D721Med (cell line): Measurements from ENCODE around the gene SAMD13.

ENCODE experiments used
- DNase-seq: peaks from one replicate; pipeline ENCODE4 v3.0.0; 2011; ENCODE audit warnings: low spot score; ENCODE audit not compliant: insufficient read length
- FAIRE-seq: peaks from 2 replicates; lab custom pipeline; 2011; peaks lifted over from hg19 to GRCh38; lab: Jason Lieb, UNC
- TF ChIP-seq, protein P1 (sequence below): IDR thresholded peaks from 2 replicates; pipeline ENCODE4 v1.5.1; 2012; ENCODE audit warnings: mild to moderate bottlenecking, control low read depth; ENCODE audit not compliant: insufficient read depth; ENCODE audit errors: missing control alignments

The SAMD13 gene

GRCh38 chr1:84379917-84380180 lies 78.3 kb downstream of the SAMD13 start:
- TF ChIP-seq, protein P1, sequence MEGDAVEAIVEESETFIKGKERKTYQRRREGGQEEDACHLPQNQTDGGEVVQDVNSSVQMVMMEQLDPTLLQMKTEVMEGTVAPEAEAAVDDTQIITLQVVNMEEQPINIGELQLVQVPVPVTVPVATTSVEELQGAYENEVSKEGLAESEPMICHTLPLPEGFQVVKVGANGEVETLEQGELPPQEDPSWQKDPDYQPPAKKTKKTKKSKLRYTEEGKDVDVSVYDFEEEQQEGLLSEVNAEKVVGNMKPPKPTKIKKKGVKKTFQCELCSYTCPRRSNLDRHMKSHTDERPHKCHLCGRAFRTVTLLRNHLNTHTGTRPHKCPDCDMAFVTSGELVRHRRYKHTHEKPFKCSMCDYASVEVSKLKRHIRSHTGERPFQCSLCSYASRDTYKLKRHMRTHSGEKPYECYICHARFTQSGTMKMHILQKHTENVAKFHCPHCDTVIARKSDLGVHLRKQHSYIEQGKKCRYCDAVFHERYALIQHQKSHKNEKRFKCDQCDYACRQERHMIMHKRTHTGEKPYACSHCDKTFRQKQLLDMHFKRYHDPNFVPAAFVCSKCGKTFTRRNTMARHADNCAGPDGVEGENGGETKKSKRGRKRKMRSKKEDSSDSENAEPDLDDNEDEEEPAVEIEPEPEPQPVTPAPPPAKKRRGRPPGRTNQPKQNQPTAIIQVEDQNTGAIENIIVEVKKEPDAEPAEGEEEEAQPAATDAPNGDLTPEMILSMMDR, result no peak
- FAIRE-seq, result no peak

GRCh38 chr1:84382127-84382526 lies 80.6 kb downstream of the SAMD13 start:
- FAIRE-seq, result no peak
- TF ChIP-seq, protein P1, result no peak
- no peak for DNase-seq

More at GRCh38 chr1:84379917-84380180, 78.3 kb downstream of the SAMD13 start:
- DNase-seq, result no peak

DNA sequence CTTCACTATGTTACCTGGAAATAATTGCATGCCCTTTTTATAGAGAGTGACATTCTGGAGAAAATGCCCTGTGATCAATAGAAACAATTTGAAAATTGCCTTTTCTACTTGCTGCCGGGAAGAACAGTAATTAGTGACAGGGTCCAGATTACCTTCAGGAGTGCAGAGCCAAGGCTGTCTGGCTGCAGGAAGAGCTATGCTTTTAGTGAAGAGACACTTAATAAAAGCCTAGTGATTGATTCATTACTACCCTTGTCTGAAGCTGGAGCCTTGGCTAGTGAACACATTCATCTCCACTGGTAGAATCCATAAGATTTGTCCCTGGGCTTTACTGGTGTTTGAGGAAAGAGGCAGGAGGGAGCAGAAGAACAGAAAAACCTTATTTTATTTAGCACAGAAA lies 83.8 kb downstream of the SAMD13 start:
- TF ChIP-seq, protein P1, result no peak
- DNase-seq, result no peak
- FAIRE-seq, result no peak

DNA sequence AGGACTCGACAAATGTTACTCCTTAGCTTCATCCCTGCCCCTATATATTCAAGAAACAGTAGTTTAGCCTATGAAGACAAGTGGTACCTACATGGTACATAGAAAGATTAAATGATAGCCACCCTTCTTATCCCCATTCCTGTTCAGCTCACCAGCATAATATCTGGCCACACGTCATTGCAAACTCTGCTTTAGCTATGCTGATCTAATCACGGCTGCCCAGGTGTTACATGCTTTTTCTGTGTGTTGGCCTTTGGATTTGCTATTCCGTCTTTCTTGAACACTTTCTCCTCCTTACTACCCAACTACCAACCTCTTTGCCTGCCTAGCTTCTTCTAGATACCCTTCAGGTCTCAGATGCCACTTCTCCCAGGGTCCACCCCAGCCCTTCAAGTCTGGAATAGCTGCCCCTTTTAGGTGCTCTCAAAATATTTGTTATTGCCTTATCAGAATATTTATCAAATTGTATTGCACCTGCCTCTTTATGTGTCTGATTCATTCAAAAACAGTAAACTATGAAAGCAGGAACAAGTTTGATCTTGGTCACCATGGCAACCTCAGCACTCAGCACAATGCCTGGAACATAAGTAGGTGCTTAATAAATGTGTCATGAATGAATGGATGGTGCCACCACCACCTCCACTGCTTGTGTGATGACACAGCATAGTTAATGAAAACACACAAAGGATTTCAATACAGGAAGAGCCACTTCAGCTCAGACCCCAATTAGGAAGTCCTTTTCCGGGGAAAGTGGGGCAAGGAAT lies 85.4 kb downstream of the SAMD13 start:
- DNase-seq (no peak), FAIRE-seq (no peak)
- TF ChIP-seq, protein P1, result no peak

DNA sequence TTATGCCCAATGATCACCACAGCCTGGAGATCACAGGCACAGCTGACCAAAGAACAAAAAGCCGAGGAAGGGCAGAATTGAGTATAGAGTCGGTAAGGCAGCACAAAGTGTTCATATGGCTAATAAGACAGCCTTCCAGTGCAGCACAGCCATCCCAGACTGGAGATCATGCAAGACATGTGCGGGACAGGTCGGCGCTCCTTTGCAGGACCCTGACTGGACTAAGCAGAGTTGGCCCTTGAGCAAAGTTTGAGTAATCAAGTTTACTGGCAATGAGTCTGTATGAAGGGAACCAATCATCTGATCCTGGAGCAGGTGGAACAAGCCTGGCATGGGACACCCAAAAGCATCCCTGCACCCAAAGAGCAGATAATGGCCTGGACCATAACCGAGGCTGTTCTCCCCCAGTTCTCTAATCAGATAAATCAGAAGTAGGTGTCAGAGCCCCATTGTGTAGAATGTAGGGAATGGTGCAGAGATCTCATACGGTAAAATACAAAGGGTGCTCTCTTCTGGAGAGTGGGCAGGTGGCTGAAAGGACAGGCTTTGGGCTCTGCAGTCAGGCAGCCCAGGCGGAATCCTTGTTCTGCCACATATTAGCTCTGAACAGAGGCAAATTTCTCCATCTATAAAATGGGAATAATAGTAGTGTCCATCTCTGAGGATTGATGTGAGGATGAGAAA lies 86.1 kb downstream of the SAMD13 start:
- no peak for FAIRE-seq
- DNase-seq, result no peak
- TF ChIP-seq, protein P1, result peak; percentile 10

- FAIRE-seq (no peak), DNase-seq (no peak)
- TF ChIP-seq, protein P1, result no peak
These were observed 88.7 kb downstream of the SAMD13 start for GRCh38 chr1:84390226-84390625.
